ENCODE measurements around the gene PAPOLB.
A peak's percentile ranks its signal among the peaks of the same experiment; 100 is the strongest.

The PAPOLB gene

DNA sequence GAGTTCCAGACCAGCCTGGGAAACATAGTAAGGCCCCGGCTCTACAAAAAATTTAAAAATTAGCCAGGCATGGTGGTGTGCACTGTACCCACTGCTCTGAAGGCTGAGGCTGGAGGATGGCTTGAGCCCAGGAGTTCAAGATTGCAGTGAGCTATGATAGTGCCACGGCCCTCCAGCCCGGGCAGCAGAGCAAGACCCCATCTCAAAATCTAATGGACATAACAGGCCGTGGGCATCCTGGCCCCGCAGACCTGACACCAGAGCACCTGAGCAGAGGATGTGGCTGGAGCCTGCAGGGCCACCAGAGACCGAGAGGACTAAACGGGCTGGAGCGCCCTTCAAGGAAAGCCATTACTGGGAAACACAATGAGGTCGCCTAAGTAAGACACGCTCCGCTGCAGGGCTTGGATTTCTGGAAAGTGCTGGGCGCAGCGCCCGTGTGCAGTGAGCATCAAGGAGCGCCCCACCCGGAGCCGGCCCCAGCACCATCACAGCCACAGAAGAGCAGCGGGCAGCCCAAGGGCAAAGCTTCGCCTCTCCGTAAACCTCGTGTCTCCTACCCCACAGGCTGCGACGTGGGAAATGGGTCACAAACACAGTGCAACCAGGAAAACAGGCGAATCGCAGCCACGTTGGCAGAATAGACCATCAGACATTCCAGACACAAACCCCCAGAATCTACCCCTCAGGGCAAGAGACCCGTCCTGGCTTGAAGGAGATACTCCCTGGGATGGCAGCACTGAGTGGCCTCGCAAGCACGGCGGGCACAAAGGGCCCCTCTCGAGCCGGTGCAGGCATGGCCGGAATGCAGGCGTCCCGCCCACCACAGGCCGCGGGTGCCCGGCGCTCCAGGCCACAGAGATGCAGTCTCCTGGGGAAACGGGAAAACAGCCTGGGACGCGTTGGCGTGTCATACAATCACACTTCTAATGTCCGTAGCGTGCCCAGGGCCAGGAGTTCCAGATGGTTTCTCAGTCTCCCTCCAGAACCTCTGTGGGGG is 16.8 kb upstream of the PAPOLB start:
- FAIRE-seq, result peak; percentile 95
- DNase-seq (ENCODE audit: low spot score), result peak; percentile 51

DNA sequence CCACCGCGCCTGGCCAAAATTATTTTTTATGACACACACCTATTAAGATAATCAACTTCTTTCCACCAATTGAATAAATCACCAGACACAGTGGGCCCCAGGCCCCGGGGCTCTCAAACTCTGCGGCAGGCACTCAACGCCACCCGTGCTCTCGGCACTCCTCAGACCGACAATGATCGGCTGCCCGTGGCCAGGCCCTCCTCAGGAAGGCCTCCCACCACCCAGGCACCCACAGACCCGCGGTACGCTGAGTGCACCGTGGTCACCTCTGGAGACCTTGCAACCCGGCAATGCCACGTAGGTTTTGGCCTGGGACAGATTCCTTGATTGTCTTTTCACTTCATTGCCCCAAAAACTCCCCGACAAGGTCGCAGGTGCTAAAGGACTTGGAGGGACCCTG is 14.8 kb upstream of the PAPOLB start:
- DNase-seq (ENCODE audit: low spot score) (no peak), FAIRE-seq (peak; percentile 84)

DNA sequence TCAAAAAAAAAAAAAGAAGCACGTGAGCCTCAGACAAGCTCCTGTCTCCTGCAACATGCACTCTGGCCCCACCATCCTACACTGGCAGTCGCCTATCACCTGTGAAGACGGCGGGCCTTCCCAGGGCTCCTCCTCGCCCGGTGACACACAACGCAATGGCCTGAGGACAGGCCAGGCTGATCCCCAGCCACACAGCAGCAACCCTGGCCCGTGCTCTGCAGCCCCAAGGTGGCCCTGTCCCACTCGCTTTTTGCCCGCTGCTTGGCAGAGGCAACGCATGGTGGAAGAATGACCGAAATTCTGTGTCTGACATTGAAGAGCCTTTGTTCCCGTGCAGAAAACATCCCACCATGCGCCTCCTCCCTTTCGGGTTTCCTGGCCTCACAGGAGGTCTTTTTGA is 13.6 kb upstream of the PAPOLB start:
- DNase-seq (ENCODE audit: low spot score), result no peak
- no peak for FAIRE-seq

DNA sequence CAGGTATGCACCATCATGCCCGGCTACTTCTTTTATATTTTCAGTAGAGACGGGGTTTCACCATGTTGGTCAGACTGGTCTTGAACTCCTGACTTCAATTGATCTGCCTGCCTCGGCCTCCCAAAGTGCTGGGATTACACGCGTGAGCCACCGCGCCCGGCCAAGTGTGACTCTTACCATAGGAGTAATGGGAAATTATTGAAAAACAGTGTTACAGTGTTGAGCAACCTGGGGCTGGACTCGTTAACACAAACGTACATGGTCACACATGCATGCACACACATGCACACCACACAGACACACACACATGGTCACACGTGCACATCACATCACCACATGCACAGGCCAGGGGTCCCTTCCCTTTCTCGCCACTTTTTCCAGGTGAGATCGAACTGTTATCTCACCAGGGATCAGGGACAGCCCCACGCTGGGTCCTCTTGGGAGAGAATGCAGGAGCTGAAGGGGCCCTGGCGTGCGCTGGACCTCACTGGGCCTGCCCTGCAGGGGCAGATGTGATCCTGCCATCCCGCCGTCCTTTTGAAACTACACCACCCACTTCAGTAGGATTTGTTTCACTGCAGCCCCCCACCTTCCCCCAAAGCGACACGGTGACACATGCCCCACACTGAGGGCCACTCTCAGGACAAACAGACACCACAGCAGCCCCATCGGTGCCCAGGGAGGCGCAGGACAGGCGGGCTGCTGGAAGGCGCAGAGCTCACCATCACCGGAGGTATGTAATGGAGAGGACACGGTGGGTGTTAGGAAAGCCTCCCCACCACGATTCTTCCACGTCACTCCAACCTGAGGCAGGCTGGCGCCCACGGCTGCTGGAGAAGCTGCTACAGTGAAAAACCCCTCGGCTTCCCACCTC is 11.5 kb upstream of the PAPOLB start:
- FAIRE-seq, result peak; percentile 94
- DNase-seq (ENCODE audit: low spot score), result no peak

DNA sequence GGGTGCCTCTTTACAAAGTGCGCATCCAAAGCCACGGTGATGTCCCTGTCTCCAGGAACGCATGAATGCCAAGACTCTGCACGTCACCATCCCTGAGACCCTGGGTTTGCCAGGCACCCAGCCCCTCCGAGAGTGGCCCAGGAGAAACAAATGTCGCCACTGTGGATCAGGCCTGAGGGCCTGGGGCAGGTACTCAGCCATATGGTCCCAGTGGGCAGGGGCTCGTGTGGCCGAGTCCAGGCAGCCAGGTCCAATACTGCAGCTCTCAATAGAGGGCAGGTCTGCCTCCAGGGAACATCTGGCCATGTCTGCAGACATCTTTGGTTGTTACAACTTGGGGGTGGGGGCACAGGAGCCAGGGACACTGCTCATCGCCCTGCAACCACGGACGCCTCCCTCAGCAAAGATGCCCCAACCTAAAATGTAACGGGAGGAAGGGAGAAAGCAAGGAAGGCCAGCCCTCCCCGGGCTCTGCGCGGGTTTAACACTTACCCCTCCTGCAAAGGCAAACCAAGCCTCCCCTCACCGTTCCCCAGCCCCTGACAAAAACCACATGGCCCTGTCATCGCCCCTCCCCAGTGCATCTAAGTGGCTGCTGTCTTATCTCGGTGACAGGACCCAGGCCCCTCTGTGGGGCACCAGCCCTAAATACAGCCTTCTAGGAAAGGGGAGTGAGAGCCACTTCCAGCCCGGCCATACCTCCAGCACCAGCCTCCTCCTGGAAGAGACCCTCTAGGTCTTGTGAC is 10.3 kb upstream of the PAPOLB start:
- peak; percentile 42 for FAIRE-seq
- DNase-seq (ENCODE audit: low spot score), result no peak

DNA sequence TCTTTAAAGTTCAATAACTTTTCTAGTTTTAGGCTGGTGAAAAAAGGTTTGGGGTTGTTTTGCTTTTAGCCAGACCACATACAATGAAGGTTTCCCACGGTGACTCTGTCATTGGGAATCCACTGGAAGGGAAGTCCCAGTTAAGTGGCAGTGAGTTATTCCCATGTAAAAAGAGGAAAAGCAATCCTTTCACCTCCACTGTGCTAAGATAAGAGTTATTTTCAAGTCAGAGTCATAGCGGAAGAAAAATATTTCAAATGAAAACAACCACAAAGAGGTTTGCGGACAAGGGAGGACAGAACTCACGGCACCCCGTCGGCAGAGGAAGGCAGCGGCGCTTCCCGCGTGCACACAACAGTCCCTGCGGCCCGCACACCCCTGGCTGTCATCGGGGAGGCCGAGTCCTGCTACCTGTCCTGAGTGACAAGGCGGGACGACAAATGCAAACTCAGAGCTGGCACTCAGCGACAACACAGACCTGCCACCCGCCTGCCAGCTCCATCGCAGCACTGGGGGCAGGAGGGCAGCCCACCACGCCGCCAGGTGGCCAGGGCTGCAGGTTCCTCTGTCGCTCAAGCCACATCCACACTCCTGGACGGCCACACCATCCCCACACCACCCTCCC is 9.3 kb upstream of the PAPOLB start:
- peak; percentile 92 for FAIRE-seq
- DNase-seq (ENCODE audit: low spot score), result no peak

DNA sequence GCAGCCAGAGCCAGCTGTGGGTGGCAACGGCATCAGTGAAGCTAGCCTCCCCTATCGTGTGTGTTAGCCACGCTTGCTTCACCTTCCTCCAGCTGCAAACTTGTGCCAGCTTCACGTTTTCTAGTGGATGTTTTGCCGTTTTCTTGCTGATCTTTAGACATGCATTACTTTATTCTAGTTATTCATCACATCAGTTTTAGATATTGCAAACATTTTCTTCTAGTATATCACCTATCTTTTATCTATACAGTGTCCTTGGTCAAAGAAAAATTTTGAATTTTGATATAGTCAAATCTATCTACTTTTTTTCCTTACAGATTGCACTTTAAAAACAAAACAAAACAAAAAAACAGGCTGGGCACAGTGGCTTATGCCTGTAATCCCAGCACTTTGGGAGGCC is 6.7 kb upstream of the PAPOLB start:
- FAIRE-seq (peak; percentile 82), DNase-seq (ENCODE audit: low spot score) (no peak)

DNA sequence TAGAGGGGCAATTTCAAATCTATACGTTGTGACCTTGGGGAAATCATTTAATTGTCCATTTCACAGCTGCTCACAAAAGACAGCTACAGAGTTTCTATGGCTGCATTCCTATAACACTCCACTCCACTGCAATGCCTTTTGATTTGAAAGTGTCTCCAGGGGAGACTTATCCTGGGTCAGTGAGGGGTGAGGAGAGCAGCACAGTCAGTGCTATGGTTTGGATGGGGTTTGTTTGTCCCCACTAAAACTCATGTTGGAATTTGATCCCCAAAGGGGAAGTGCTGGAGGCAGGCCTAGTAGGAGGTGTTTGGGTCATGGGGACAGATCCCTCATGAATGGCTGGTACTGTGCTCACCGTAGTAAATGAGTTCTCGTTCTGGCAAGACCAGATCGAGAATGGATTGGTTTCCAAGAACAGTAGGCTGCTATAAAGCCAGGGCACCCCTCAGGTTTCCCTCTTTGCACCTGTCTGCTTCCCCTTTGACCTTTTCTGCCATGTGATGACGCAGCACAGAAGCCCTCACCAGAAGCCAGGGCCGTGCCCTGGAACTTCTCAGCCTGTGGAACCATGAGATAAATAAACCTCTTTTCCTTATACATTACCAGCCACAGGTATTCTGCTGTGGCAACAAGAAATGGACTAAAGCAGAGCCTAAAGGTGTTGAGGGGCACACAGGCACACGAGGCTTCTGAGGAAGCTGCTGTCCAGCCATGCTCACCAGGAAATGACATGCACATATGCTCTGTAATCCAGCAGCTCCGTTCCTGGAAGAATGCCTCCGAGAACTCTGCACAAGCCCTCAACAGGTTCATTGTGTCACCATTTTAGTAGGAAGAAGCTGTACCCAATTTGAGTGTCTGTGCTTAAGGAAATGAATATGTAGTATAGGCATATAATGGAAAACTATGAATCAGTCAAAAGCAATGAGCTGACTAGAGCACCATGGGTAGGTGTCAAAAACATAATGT is 5.0 kb upstream of the PAPOLB start:
- FAIRE-seq (peak; percentile 89), DNase-seq (ENCODE audit: low spot score) (no peak)

DNA sequence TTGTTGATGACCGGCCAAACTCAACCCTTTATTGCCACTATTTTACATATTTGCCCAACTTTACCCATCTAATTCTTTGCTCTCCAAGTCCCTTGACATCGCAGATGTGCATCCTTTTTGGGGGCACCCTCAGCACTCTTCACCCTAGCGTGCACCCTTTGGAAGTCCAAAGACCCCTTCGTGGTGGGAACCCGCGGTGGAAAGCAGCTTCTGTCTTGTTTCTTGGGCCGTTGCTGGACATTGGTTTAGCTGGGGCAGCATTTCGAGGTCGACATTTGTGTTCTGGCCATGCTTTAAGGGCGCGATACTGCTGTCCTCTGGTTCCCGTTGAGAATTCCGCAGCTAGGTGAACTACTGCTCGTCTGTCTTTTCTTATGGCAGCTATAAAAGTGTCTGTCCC is 326 bp upstream of the PAPOLB start:
- DNase-seq (ENCODE audit: low spot score) (no peak), FAIRE-seq (no peak)

DNA sequence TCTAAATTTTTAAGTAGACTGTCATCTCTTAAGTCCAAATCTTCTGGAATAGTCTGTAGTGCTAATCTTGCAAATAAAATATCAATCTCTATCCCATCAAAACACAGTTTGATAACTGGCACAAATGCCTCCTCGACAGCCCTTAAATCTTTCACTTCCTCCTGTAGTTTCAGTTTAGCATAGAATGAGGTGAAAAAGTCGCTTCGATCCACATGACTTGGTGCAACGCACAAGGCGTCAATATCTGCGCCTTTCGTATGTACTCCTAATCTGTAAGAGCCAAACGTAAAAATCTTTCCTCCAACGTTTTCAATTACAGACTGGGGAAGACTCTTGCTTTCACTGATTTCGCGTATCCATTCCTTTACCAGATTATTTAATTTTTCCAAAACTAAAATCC is 603 bp downstream of the PAPOLB start:
- DNase-seq (ENCODE audit: low spot score) (no peak), FAIRE-seq (no peak)

DNA sequence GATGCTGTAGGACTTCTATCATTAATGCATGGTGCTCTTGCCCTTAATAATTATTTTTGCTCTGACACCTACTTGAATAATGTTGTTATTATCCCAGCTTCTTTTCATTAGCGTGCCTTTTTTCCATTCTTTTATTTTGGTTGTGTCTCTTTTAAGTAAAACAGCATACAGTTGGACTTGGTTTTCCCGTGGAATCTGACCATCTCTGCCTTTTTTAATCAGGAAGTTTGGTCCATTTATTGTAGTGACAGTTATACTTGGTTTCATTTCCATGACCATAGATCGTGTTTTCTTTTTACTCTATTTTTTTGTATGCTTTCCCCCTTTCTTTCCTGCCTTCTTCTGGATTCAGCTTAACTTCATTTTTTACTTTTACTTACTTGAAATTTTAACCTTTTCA is 4.6 kb downstream of the PAPOLB start:
- DNase-seq (ENCODE audit: low spot score) (no peak), FAIRE-seq (no peak)

DNA sequence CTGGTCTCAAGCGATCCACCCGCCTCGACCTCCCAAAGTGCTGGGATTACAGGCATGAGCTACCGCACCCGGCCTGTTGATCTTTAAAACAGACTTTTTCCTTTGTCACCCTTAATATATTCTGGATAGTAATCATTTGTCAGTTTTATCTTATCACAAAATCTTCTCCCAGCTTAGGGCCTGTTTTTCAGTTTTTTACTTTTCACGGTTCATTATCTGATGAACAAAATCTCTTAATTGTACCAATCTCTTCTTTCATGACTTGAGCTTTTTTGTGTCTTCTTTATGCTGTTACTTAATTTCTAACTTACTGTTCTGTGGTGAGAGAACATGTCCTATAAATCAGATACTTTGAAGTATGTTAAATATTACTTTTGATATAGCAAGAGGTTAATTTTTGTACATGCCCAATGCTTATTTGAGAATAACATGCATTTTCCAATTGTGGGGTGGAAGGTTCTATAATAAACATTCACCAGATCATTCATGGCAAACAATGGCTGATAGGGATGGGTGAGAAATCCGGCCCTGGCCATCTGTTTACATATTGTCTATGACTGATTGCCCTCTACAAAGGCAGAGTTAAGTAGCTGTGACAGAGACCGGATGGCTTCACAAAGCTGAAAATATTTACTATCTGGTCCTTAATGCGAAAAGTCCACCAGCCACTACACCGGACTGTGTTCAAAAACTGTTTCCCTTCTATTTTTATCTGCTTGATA is 5.3 kb downstream of the PAPOLB start:
- FAIRE-seq (peak; percentile 5), DNase-seq (ENCODE audit: low spot score) (no peak)

DNA sequence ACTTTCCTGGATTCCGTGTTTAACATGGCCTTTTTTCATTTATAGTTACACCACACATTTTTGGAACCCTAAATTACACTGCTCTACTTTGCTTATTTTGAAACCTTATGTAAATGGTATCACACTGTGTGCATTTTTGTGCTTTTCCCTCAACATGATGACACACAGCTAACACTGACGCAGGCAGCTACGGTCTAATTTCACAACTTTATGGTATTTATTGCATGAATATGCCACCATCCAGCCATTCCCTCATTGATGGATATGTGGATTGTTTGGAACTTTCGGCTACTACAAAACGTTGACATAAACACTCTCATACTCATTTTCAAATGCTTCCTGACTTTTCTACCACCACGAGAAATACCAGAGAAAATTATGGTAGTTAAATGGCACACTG is 6.9 kb downstream of the PAPOLB start:
- no peak for DNase-seq (ENCODE audit: low spot score)
- peak; percentile 97 for FAIRE-seq

DNA sequence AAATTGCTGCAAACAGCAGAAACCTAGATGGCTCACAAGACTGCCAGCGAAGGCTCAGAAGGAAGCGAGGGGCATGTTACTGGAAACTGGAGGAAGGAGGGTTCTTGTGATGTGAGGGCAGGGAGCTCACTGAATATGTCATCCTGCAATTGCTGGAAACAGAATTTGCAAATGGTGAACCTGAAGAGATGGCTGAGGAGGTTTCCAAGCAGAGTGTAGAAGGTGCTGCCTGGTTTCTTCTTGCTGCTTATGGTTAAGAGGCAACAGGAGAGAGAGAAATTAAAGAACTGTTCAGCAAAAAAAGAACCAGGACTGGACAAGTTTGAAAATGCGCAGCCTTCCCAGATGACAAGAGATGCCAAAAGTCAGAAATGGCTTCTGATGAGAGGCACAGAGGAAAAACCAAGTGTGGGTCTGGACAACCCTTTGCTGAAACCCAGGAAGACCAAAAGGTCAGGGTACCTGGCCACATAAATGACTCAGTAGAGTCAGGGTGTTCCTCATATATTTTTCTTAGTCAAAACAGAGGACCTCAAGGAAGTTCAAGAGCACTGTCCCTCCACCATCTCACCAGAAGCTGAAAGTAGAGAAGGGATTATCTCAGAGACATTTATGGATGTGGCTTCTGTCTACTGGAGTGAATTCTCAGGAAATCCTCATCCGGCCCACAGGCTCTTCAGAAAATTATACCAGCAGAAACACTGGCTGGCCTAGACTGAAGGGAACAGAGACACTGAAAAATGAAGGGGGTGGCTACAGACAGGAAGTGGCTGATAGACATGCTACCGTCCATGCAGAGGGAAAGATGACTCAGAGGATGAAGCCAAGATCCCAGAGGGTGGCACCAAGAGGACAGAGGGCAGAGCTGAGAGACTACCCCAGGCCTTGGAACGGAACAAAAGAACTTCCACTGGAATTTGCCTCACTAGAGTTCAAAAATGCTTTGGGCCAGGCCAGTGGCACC is 10.1 kb downstream of the PAPOLB start:
- DNase-seq (ENCODE audit: low spot score) (peak; percentile 82), FAIRE-seq (peak; percentile 58)

DNA sequence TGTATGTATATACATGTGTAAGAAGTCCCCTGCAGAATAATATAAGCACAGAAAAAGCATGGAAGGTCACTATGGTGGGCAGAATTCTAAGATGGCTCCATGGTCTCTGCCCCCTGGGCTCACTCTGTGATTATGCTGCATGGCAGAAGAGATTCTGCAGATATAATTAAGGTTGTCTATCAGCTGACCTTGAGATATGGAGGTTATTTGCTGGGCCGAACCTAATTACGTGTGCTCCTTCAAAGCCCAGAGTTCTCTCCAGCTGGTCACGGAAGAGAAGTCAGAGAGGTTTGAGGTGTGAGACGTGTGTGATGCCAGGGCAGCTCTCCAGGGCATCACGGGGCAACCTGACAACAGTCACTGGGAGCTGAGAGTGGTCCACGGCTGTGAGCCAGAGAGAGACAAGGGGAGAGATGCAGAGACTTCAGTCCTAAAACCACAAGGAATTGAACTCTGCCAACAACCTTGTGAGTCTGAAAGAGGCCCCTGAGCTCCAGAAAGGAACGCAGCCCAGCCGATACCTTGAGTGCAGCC is 11.5 kb downstream of the PAPOLB start:
- DNase-seq (ENCODE audit: low spot score), result no peak
- peak; percentile 32 for FAIRE-seq

DNA sequence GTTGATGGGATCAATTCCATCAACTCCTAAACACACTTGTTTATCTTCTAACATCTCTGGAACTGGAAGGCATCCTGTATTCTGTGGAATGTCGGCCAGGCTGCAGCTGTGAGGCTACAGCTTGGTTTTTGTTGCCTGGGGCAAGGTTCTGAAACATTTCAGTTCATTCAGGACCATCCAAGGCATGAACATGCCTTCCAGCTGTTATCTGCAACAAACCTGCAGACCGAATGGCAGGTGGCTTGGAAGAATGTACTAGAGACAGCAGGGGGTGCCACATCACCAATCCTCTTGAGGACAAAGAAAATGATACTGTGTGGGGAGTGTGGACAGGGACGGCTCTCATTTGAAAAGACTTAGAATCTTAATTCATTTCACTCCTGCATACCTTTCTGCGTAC is 12.4 kb downstream of the PAPOLB start:
- FAIRE-seq (peak; percentile 95), DNase-seq (ENCODE audit: low spot score) (no peak)

DNA sequence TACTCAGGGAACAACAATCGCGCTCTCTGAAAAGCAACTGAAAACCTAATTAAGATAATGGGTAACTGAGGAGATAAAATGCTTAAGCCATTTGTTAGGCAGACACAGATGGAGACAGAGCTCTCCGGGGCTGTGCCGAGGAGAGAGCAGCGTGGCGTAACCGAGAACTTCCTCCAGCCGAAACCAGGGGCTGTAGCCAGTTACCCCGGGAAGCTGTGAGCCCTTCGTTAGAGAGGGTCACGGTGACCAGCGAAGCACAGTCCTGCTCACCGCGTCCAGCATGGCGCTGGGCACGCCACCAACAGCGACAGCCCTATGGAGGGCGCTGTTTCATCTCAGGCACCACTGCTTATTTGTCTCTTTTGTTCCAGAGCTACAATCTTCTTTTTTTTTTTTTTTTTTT is 16.1 kb downstream of the PAPOLB start:
- FAIRE-seq, result no peak
- peak; percentile 70 for DNase-seq (ENCODE audit: low spot score)
